ENCODE results near the gene TMEM273. TPM values are rescaled to one million over a fixed set of nuclear protein-coding genes. Genes with fewer than 3 reads are reported as not detected.

Gene TMEM273
- total RNA-seq, 1 donor from 2014 or later, result not detected

DNA sequence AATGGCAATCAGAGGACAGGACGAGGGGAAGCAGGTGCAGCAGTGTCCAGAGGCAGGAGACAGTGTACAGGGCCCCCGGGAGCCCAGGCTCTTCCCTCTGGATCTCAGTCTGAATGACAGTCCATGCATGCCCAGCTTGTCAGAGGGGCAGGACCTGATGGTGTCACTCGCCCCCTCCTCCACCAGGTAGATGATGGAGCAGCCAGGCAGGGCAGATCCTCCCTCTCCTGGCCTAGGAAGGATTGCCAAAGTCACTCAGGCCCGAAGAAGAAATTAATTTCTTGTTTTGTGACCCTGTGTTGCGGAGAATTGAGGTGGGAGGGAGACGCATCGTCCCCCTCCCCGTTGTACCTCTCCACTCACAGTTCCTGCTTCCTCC lies 76.9 kb downstream of the TMEM273 start:
- Mint-ChIP-seq H3K9me3 (no peaks in the 10 kb centered on the region), H3K4me3 (no peak overlapping the region), H3K4me1 (ENCODE audit: unreplicated experiment) (peaks cover 4% of the 10 kb centered on the region), H3K27me3 (peaks cover 29% of the 10 kb centered on the region), H3K36me3 (no peaks in the 10 kb centered on the region), H3K27ac (no peak overlapping the region)
- no peak for DNase-seq (ENCODE audit: extremely low spot score, unreplicated experiment)
- TF ChIP-seq, protein P1, sequence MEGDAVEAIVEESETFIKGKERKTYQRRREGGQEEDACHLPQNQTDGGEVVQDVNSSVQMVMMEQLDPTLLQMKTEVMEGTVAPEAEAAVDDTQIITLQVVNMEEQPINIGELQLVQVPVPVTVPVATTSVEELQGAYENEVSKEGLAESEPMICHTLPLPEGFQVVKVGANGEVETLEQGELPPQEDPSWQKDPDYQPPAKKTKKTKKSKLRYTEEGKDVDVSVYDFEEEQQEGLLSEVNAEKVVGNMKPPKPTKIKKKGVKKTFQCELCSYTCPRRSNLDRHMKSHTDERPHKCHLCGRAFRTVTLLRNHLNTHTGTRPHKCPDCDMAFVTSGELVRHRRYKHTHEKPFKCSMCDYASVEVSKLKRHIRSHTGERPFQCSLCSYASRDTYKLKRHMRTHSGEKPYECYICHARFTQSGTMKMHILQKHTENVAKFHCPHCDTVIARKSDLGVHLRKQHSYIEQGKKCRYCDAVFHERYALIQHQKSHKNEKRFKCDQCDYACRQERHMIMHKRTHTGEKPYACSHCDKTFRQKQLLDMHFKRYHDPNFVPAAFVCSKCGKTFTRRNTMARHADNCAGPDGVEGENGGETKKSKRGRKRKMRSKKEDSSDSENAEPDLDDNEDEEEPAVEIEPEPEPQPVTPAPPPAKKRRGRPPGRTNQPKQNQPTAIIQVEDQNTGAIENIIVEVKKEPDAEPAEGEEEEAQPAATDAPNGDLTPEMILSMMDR (conservative IDR thresholded peaks at IDR 0.05), result no peak

DNA sequence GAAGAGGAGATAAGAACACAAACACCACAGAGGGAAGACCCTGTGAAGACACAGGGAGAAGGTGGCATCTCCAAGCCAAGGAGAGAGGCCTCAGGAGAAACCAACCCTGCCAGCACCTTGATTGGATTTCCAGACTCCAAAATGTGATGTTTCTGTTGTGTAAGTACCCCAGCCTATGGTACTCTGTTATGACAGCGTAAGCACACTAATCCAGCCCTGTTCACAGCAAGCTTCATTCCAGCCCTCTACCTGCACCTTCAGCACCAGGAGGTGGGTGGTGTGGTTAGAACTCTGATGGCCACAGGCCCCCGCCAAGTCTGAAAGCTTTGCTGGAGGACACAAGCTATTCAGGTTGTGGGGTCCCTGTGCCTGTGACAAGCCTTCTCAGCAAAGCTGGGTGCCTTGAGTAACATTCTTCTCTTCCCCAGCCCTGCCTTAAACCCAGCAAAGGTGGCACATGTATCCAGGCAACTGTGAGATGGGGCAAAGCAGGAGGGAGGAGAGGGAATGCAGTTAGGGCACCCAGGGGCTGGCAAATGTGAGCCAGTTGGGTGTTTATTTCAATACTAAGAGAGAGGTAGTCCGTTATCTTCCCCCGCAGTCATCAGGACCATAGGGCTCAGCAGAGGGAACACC lies 77.4 kb downstream of the TMEM273 start:
- DNase-seq (ENCODE audit: extremely low spot score, unreplicated experiment), result no peak
- Mint-ChIP-seq H3K27me3 (peaks cover 25% of the 10 kb centered on the region), H3K9me3 (no peaks in the 10 kb centered on the region), H3K4me3 (no peak overlapping the region), H3K4me1 (ENCODE audit: unreplicated experiment) (peaks cover 4% of the 10 kb centered on the region), H3K27ac (no peak overlapping the region), H3K36me3 (no peaks in the 10 kb centered on the region)
- TF ChIP-seq, protein P1 (conservative IDR thresholded peaks at IDR 0.05), result no peak

DNA sequence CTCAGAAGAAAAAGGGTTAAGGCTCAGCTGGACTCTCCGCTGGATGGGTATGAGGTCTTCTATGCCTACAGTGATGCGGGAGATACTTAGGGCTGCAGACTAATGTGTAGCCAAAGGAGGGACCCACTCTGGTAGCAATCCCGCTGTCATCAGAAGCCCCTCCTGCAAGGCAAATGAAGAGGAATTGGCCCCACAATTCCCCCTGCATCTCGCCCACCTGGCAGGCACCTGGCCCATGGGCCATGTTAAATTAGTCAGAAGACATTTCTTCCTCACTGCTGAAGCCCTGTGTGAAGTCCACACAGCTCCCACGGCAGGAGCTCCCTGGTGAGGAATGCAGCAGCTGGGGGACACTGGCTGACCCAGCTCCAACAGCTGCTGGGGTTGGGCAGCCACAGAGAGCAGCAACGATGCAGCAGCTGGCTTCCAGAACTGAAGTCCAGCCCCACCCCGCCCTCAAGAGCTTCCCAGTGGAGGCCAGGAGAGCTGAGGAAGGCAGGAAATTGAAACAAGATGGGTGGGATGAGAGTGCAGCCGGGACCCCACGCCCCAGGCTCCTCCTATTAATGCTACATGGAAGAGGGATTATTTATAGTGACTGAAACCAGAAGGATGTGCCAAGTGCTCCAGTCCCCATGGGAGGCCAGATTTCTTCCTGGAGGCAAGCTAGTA lies 78.4 kb downstream of the TMEM273 start:
- Mint-ChIP-seq H3K27me3 (peaks cover 29% of the 10 kb centered on the region), H3K4me1 (ENCODE audit: unreplicated experiment) (peaks cover 4% of the 10 kb centered on the region), H3K27ac (no peak overlapping the region), H3K36me3 (no peaks in the 10 kb centered on the region), H3K4me3 (no peak overlapping the region), H3K9me3 (no peaks in the 10 kb centered on the region)
- TF ChIP-seq, protein P1 (conservative IDR thresholded peaks at IDR 0.05), result no peak
- DNase-seq (ENCODE audit: extremely low spot score, unreplicated experiment), result no peak

DNA sequence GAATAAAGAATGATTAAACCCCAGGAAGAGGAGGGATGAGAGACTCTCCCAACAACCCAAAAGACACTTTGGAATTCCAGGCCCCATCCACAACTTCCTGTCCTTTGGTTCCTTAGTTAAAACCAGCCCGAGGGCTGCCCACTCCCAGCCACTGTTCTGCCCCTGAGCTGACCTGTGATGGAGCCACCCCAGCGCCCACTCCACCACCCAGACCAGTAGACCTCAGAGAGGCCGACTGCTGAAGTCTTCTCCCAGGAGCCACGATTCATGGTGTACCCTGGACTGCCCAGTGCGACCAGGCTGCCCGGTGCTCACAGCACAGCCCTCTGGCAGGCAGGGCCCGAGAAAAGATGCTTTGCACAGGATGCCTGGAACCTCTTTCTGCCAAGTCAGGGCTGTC lies 79.5 kb downstream of the TMEM273 start:
- Mint-ChIP-seq H3K27ac (no peak overlapping the region), H3K9me3 (no peaks in the 10 kb centered on the region), H3K4me3 (no peak overlapping the region), H3K27me3 (peaks cover 22% of the 10 kb centered on the region), H3K36me3 (no peaks in the 10 kb centered on the region), H3K4me1 (ENCODE audit: unreplicated experiment) (peaks cover 4% of the 10 kb centered on the region)
- TF ChIP-seq, protein P1 (conservative IDR thresholded peaks at IDR 0.05), result no peak
- DNase-seq (ENCODE audit: extremely low spot score, unreplicated experiment), result no peak

DNA sequence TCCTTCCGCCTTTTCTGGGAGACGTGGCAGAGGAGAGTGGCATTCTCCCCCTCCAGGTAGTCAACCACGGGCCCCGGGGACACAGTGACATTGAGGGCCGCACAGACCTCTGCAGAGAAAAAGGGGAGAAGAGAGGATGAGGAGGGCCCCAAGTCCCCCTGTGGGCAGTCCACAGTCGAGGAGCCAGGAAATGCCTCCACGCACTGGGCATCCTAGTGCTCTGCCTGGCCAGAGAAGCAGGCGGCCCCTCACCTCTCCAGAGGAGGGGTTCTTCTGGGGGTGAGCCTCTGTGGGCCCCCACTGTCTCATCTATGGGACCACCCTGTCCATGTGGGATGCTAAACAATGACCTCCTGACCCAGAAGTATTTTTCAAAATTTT lies 80.3 kb downstream of the TMEM273 start:
- H3K27me3 Mint-ChIP-seq, result peaks cover 17% of the 10 kb centered on the region
- H3K4me1 Mint-ChIP-seq (ENCODE audit: unreplicated experiment), result peaks cover 4% of the 10 kb centered on the region
- no peak for DNase-seq (ENCODE audit: extremely low spot score, unreplicated experiment)
- H3K36me3 Mint-ChIP-seq, result no peaks in the 10 kb centered on the region
- no peaks in the 10 kb centered on the region for H3K9me3 Mint-ChIP-seq
- TF ChIP-seq, protein P1 (conservative IDR thresholded peaks at IDR 0.05), result no peak
- no peak overlapping the region for H3K27ac Mint-ChIP-seq
- no peak overlapping the region for H3K4me3 Mint-ChIP-seq

Data from type B pancreatic cell (in vitro differentiated cells).